CD4-positive, alpha-beta T cell (primary cell): ENCODE measurements around the gene MYO3B. TPM values are rescaled to one million over a fixed set of nuclear protein-coding genes. Genes with fewer than 3 reads are reported as not detected.

Experiments used
- ATAC-seq: fragments of 200-7000 bp; cut with Tn5 transposase; one replicate; pipeline ENCODE4 v1.10.0; 2022; ENCODE audit warnings: mild to moderate bottlenecking; ENCODE audit not compliant: poor library complexity
- CTCF ChIA-PET: fragments of 350-600 bp; sonication (Branson Sonifier 250); formaldehyde crosslinking; loops from one replicate; lab custom pipeline; 2021; ENCODE audit warnings: antibody characterized with exemption, inconsistent platforms; lab: Charles Lee
- POLR2A ChIA-PET: fragments of 350-600 bp; sonication (Branson Sonifier 250); formaldehyde crosslinking; loops from one replicate; lab custom pipeline; 2021; ENCODE audit warnings: antibody characterized with exemption, inconsistent platforms; lab: Charles Lee
- DNase-seq, 14 experiments: peaks; one replicate each; pipeline ENCODE4 v3.0.0-alpha.2; 2013 to 2020; ENCODE audit warnings: mixed read lengths in 2 of 14
- H3K27ac ChIP-seq, 2 donors: one replicate each; pipeline versions ENCODE4 v1.5.1 to v1.7.0; 2013; ENCODE audit warnings: low read length in 2 of 2, low read depth in 1 of 2, mild to moderate bottlenecking in 1 of 2
- H3K27me3 ChIP-seq, 2 experiments: 1 replicate in 1 of 2; 2 replicates in 1 of 2; pipeline versions ENCODE4 v1.6.1 to v1.7.0; 2013; ENCODE audit warnings: low read length in 2 of 2, control low read depth in 1 of 2, mild to moderate bottlenecking in 1 of 2, moderate library complexity in 1 of 2; ENCODE audit not compliant: insufficient read depth in 2 of 2, control insufficient read depth in 1 of 2
- H3K36me3 ChIP-seq: one replicate; pipeline ENCODE4 v1.6.1; 2013; ENCODE audit warnings: low read length, control low read depth; ENCODE audit not compliant: insufficient read depth
- H3K4me1 ChIP-seq: one replicate; pipeline ENCODE4 v1.6.1; 2013; ENCODE audit warnings: low read length, control low read depth; ENCODE audit not compliant: insufficient read depth
- H3K4me3 ChIP-seq: one replicate; pipeline ENCODE4 v1.5.1; 2013; ENCODE audit warnings: mild to moderate bottlenecking, low read length, moderate library complexity
- H3K9me3 ChIP-seq, 2 experiments: 1 replicate in 1 of 2; 2 replicates in 1 of 2; pipeline versions ENCODE4 v1.6.1 to v1.7.0; 2013; ENCODE audit warnings: low read length in 2 of 2, mild to moderate bottlenecking in 2 of 2, control low read depth in 1 of 2, moderate library complexity in 1 of 2; ENCODE audit not compliant: control insufficient read depth in 1 of 2, insufficient read depth in 1 of 2
- H3K27ac Mint-ChIP-seq: one replicate; pipeline ENCODE4 v1.8.0; 2020; ENCODE audit warnings: mixed read lengths
- H3K27me3 Mint-ChIP-seq: one replicate; pipeline ENCODE4 v1.8.0; 2021; ENCODE audit warnings: mixed read lengths
- H3K36me3 Mint-ChIP-seq: one replicate; pipeline ENCODE4 v1.8.0; 2021; ENCODE audit warnings: low read depth, mixed read lengths
- H3K4me1 Mint-ChIP-seq: one replicate; pipeline ENCODE4 v1.8.0; 2021; ENCODE audit warnings: low read depth, mixed read lengths
- H3K4me3 Mint-ChIP-seq: one replicate; pipeline ENCODE4 v1.8.0; 2020; ENCODE audit warnings: mild to moderate bottlenecking, mixed read lengths
- H3K9me3 Mint-ChIP-seq: one replicate; pipeline ENCODE4 v1.8.0; 2020; ENCODE audit warnings: mixed read lengths
- CTCF ChIP-seq: fragments of 200-600 bp; IDR thresholded peaks from one replicate; pipeline ENCODE4 v1.8.0; 2022; ENCODE audit warnings: antibody characterized with exemption, mild to moderate bottlenecking
- intact Hi-C, 2 experiments: fragments of 100-400 bp; cut with DNase I in 1 of 2; cut with micrococcal nuclease in 1 of 2; formaldehyde crosslinking; loops; one replicate each; pipeline versions ENCODE4 v1.15.1 to v1.9.0; 2023 to 2025; cut with DNase I, micrococcal nuclease
- total RNA-seq, 174 experiments: library from RNA in 2 of 174; stranded (reverse) in 2 of 174; gene quantifications; one replicate each; pipeline ENCODE4 v1.2.3 and lab custom pipeline; 2021 to 2026

Gene MYO3B
- total RNA-seq, 2 experiments from 2014 or later, result not detected

- H3K27me3 ChIP-seq, result peaks cover 0 to 7% of the 10 kb centered on the region in 2 experiments
- ATAC-seq (no peak), DNase-seq (no peak)
- no peak overlapping the region for H3K27ac Mint-ChIP-seq
- intact Hi-C loops, result no loop called here
- no peaks in the 10 kb centered on the region for H3K9me3 Mint-ChIP-seq
- peaks cover 21% of the 10 kb centered on the region for H3K27me3 Mint-ChIP-seq
- H3K27ac ChIP-seq, result no peak overlapping the region
- no peaks in the 10 kb centered on the region for H3K36me3 ChIP-seq
- H3K4me3 ChIP-seq, result no peak overlapping the region
- H3K9me3 ChIP-seq, result no peaks in the 10 kb centered on the region
- H3K36me3 Mint-ChIP-seq, result no peaks in the 10 kb centered on the region
- no peaks in the 10 kb centered on the region for H3K4me1 ChIP-seq
- ChIA-PET POLR2A (no interaction called here), CTCF (no interaction called here)
- no peak for TF ChIP-seq CTCF
- H3K4me1 Mint-ChIP-seq, result no peaks in the 10 kb centered on the region
- no peak overlapping the region for H3K4me3 Mint-ChIP-seq
Observed at GRCh38 chr2:170314744-170315447, 136.9 kb downstream of the MYO3B start.

GRCh38 chr2:170320948-170321347 lies 143.0 kb downstream of the MYO3B start:
- Histone ChIP-seq H3K27me3 (no peaks in the 10 kb centered on the region), H3K4me1 (no peaks in the 10 kb centered on the region), H3K4me3 (no peak overlapping the region), H3K9me3 (peaks cover 0 to 3% of the 10 kb centered on the region in 2 experiments), H3K27ac (no peak overlapping the region), H3K36me3 (no peaks in the 10 kb centered on the region)
- ATAC-seq (no peak), DNase-seq (no peak)
- intact Hi-C loops, result no loop called here
- H3K9me3 Mint-ChIP-seq, result no peaks in the 10 kb centered on the region
- ChIA-PET POLR2A (no interaction called here), CTCF (no interaction called here)
- H3K27me3 Mint-ChIP-seq, result peaks cover 20% of the 10 kb centered on the region
- no peak for TF ChIP-seq CTCF
- no peaks in the 10 kb centered on the region for H3K4me1 Mint-ChIP-seq
- H3K27ac Mint-ChIP-seq, result no peak overlapping the region
- no peaks in the 10 kb centered on the region for H3K36me3 Mint-ChIP-seq
- H3K4me3 Mint-ChIP-seq, result no peak overlapping the region

- no peaks in the 10 kb centered on the region for H3K36me3 ChIP-seq
- intact Hi-C loops, result no loop called here
- H3K4me1 Mint-ChIP-seq, result no peaks in the 10 kb centered on the region
- no peak overlapping the region for H3K4me3 Mint-ChIP-seq
- ChIA-PET POLR2A (no interaction called here), CTCF (no interaction called here)
- H3K4me3 ChIP-seq, result no peak overlapping the region
- H3K4me1 ChIP-seq, result no peaks in the 10 kb centered on the region
- H3K27ac ChIP-seq, result no peak overlapping the region
- no peak for DNase-seq
- ATAC-seq, result no peak
- no peak overlapping the region for H3K27ac Mint-ChIP-seq
- H3K36me3 Mint-ChIP-seq, result no peaks in the 10 kb centered on the region
- peaks cover 0 to 3% of the 10 kb centered on the region in 2 experiments for H3K9me3 ChIP-seq
- no peaks in the 10 kb centered on the region for H3K9me3 Mint-ChIP-seq
- no peaks in the 10 kb centered on the region for H3K27me3 ChIP-seq
- H3K27me3 Mint-ChIP-seq, result peaks cover 18% of the 10 kb centered on the region
- TF ChIP-seq CTCF, result no peak
Observed at GRCh38 chr2:170321526-170321925, 143.6 kb downstream of the MYO3B start.
